Spleen (tissue), 11 donors: ENCODE data around the gene KLHDC8B. TPM values are rescaled to one million over a fixed set of nuclear protein-coding genes. Genes with fewer than 3 reads are reported as not detected.

ENCODE experiments used
- DNase-seq: peaks from one replicate; pipeline ENCODE4 v3.0.0-alpha.2; 2020
- H3K27ac ChIP-seq, 8 donors: fragments of 200-600 bp; sonication (generic) in 7 of 8; 1 replicate in 4 of 8; 2 replicates in 4 of 8; pipeline versions ENCODE4 v1.5.0 to v1.8.0; 2016 to 2021; ENCODE audit warnings: inconsistent platforms in 4 of 8, mild to moderate bottlenecking in 4 of 8, moderate library complexity in 1 of 8
- H3K27me3 ChIP-seq, 7 donors: fragments of 200-600 bp; sonication (generic) in 6 of 7; replicated peaks in 1 of 7; 1 replicate in 4 of 7; 2 replicates in 3 of 7; pipeline versions ENCODE4 v1.5.0 to v1.8.0; 2016 to 2021; ENCODE audit warnings: inconsistent platforms in 3 of 7, mild to moderate bottlenecking in 1 of 7
- H3K36me3 ChIP-seq, 6 donors: fragments of 200-600 bp; sonication (generic) in 5 of 6; 1 replicate in 4 of 6; 2 replicates in 2 of 6; pipeline versions ENCODE4 v1.5.0 to v1.8.0; 2016 to 2021; ENCODE audit warnings: inconsistent platforms in 2 of 6
- H3K4me1 ChIP-seq, 6 donors: fragments of 200-600 bp; sonication (generic) in 5 of 6; 1 replicate in 3 of 6; 2 replicates in 3 of 6; pipeline versions ENCODE4 v1.5.0 to v1.8.0; 2016 to 2021; ENCODE audit warnings: inconsistent platforms in 3 of 6
- H3K4me3 ChIP-seq, 8 donors: fragments of 200-600 bp; sonication (generic) in 7 of 8; 1 replicate in 4 of 8; 2 replicates in 4 of 8; pipeline versions ENCODE4 v1.5.0 to v1.8.0; 2016 to 2021; ENCODE audit warnings: inconsistent platforms in 4 of 8, mild to moderate bottlenecking in 4 of 8, moderate library complexity in 2 of 8
- H3K9me3 ChIP-seq, 8 donors: fragments of 200-600 bp; sonication (generic) in 7 of 8; 1 replicate in 4 of 8; 2 replicates in 4 of 8; pipeline versions ENCODE4 v1.5.0 to v1.8.0; 2016 to 2021; ENCODE audit warnings: inconsistent platforms in 4 of 8
- POLR2A ChIP-seq, 3 donors: fragments of 450-650 bp; IDR thresholded peaks; one replicate each; pipeline ENCODE4 v1.5.1; 2017; ENCODE audit warnings: antibody characterized with exemption in 3 of 3, mild to moderate bottlenecking in 1 of 3
- POLR2AphosphoS5 ChIP-seq, 3 donors: sonication (generic); formaldehyde crosslinking; IDR thresholded peaks; one replicate each; pipeline ENCODE4 v1.5.1; 2017; ENCODE audit warnings: antibody characterized with exemption in 3 of 3
- WGBS, 5 donors: extraction: QIAGEN DNeasy Blood & Tissue Kit in 3 of 5; methylation state at CpG; one replicate each; pipeline versions ENCODE4 v1.1.5 to v1.1.7; 2013 to 2018; 5-methylcytosine and 5-hydroxymethylcytosine counted together
- intact Hi-C: fragments of 100-400 bp; cut with DNase I; formaldehyde crosslinking; loops from one replicate; pipeline ENCODE4 v1.15.0; 2023; ENCODE audit warnings: low total_unique reads
- polyA plus RNA-seq, 3 donors: library from polyadenylated mRNA; stranded (reverse); fragments of 200-250 nt; gene quantifications; one replicate each; pipeline ENCODE4 v1.2.1, GENCODE V29; 2013
- total RNA-seq, 7 donors: library from RNA; depleted of rRNA in 3 of 7; stranded (reverse); fragments of >200 nt in 3 of 7; fragmentation: NEBNext Ultra II Directional in 4 of 7; extraction: Animal tissue kit (Norgen Biotek cat#: 25700) in 4 of 7; gene quantifications; one replicate each; pipeline versions ENCODE4 v1.1.0 to v1.2.1, GENCODE V29; 2016 to 2021
- TF ChIP-seq, protein P1 (sequence below), 11 experiments: fragments of 200-600 bp in 7 of 11; fragments of 450-650 bp in 4 of 11; sonication (generic) in 4 of 11; IDR thresholded peaks in 8 of 11; conservative IDR thresholded peaks in 3 of 11; 1 replicate in 7 of 11; 2 replicates in 4 of 11; pipeline versions ENCODE4 v1.4.0 to v1.8.0; 2016 to 2021; ENCODE audit warnings: antibody characterized with exemption in 11 of 11, inconsistent platforms in 4 of 11, mild to moderate bottlenecking in 1 of 11
- donor health status: healthy with polysubstance abuse.
- donor health status: DM: no; HTN: no; CAD: no; lungs with moderate emphysema.
- donor health status: DM: no; HTN: no; CAD: no.
- donor health status: Bipolar disorder and iron deficiency.
- donor health status: healthy.
- donor health status: DM: no; HTN: no; CAD: no.
- donor health status: DM: yes; HTN: yes; CAD: no.

KLHDC8B gene
- total and polyA plus RNA-seq, 10 donors: 10.5 to 29.2 (median 21.4) TPM

DNA sequence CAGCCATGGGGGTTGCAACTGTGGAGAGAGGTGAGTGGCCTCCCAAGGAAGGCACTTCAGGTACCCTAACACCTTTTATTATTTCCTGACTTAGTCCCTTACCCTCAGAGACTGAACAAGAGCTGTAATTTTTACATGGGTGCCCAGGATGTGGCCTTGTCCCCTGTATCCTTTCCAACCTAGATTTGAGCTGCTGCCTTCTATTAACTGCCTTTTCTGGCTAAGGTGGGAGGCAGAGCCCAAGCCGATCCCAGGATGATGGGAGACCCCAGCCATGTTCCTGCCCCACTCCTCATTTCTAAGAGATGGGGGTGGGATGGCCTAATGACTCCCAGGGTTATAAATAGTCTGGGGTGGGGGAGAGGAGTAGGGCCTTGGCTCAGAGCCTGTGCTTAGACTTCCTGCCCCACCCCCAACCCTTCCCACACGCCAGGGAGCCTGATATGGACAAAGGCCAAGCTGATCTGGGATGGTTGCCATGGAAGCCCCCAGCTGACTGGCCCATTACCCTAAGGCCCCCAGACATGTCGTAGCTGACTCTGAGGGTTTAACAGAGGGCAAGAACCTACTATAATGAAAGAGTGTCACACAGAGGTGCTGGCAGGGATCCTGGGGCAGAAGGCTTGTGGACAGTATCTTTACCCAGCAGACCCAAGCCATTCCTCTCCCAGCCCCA lies 1.9 kb downstream of the KLHDC8B start:
- Histone ChIP-seq H3K9me3 (no peaks in the 10 kb centered on the region), H3K4me1 (peaks cover 4 to 56% (median 40%) of the 10 kb centered on the region in 6 donors), H3K27me3 (no peaks in the 10 kb centered on the region), H3K36me3 (peaks cover 0 to 27% (median 0%) of the 10 kb centered on the region in 6 donors), H3K27ac (peak overlapping the region in 7 of 8 donors; percentile 74 to 87 (median 79)), H3K4me3 (peak overlapping the region in 6 of 8 donors; percentile 48 to 88 (median 58))
- 35 to 62% (median 46%) methylated on average over 3 of the region's 3 CpGs for WGBS, 5 donors
- TF ChIP-seq POLR2A (IDR thresholded peaks at IDR 0.05) (no peak), POLR2AphosphoS5 (IDR thresholded peaks at IDR 0.05) (peak in 2 of 3 donors; percentile 55 to 59)
- no peak for DNase-seq
- intact Hi-C loops: loop anchor here (5.0 kb wide), 1 partner anchor 104 kb away; the partner anchor contains the start of gene C3orf62

DNA sequence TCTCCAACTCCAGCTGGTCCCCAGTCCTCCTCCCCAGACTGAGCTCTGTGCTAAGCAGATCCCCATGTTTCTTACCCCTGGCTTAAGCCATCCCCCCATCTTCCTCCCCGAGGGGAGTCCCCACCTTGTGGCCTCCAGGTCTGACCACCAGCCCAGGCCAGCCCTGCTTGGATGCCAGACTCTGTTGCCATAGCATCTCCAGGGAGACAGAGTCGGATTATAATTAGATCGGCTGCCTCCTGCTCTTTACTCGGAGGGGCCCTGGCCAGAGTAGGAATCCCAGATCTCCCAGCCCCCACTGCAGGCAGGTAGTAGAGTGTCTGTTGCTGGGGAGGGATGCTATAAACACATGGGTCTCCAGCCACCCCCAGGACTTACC lies 2.4 kb downstream of the KLHDC8B start:
- Histone ChIP-seq H3K4me3 (peak overlapping the region in 1 of 8 donors; percentile 88), H3K9me3 (no peaks in the 10 kb centered on the region), H3K27ac (peak overlapping the region in 5 of 8 donors; percentile 74 to 87 (median 82)), H3K4me1 (peaks cover 4 to 56% (median 40%) of the 10 kb centered on the region in 6 donors), H3K36me3 (peaks cover 0 to 27% (median 0%) of the 10 kb centered on the region in 6 donors), H3K27me3 (no peaks in the 10 kb centered on the region)
- TF ChIP-seq POLR2AphosphoS5 (IDR thresholded peaks at IDR 0.05): no peak
- TF ChIP-seq, protein P1, sequence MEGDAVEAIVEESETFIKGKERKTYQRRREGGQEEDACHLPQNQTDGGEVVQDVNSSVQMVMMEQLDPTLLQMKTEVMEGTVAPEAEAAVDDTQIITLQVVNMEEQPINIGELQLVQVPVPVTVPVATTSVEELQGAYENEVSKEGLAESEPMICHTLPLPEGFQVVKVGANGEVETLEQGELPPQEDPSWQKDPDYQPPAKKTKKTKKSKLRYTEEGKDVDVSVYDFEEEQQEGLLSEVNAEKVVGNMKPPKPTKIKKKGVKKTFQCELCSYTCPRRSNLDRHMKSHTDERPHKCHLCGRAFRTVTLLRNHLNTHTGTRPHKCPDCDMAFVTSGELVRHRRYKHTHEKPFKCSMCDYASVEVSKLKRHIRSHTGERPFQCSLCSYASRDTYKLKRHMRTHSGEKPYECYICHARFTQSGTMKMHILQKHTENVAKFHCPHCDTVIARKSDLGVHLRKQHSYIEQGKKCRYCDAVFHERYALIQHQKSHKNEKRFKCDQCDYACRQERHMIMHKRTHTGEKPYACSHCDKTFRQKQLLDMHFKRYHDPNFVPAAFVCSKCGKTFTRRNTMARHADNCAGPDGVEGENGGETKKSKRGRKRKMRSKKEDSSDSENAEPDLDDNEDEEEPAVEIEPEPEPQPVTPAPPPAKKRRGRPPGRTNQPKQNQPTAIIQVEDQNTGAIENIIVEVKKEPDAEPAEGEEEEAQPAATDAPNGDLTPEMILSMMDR (IDR thresholded peaks at IDR 0.05 in 8 of 11, conservative IDR thresholded peaks at IDR 0.05 in 3 of 11): no peak
- no peak for TF ChIP-seq POLR2A (IDR thresholded peaks at IDR 0.05)
- no peak for DNase-seq
- intact Hi-C loops: loop anchor here (5.0 kb wide), 1 partner anchor 104 kb away; the partner anchor contains the start of gene C3orf62
- 57 to 78% (median 72%) methylated on average over 3 to 4 of the region's 4 CpGs for WGBS, 5 donors

DNA sequence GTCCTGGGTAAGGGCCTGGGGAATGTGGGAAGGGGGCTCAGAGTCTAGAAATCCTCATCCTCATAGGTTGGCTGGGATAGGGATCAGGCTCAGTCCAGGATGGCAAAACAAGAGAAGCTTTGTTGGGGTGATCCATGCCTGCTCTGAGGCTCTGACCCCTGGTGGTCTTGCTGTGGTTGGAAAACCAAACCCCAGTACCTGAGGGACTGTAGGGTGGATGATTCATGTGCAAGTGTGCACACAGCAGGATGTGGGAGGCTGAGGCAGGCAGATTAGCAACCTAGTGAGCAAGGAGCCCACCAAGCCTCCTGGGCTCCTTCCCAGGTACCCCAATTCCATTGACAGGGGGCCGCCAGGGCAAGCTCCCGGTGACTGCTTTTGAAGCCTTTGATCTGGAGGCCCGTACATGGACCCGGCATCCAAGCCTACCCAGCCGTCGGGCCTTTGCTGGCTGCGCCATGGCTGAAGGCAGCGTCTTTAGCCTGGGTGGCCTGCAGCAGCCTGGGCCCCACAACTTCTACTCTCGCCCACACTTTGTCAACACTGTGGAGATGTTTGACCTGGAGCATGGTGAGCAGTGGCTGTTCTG lies 3.1 kb downstream of the KLHDC8B start:
- no peak for DNase-seq
- no peaks in the 10 kb centered on the region for H3K9me3 ChIP-seq
- peaks cover 0 to 27% (median 0%) of the 10 kb centered on the region in 6 donors for H3K36me3 ChIP-seq
- peaks cover 4 to 56% (median 40%) of the 10 kb centered on the region in 6 donors for H3K4me1 ChIP-seq
- H3K27ac ChIP-seq: peak overlapping the region in 4 of 8 donors; percentile 74 to 87 (median 84)
- intact Hi-C loops: loop anchor here (5.0 kb wide), 1 partner anchor 103 kb away; the partner anchor contains the start of gene C3orf62
- 93 to 96% (median 94%) methylated on average over 8 to 9 of the region's 9 CpGs for WGBS, 5 donors
- no peak for TF ChIP-seq POLR2AphosphoS5 (IDR thresholded peaks at IDR 0.05)
- H3K4me3 ChIP-seq: no peak overlapping the region
- H3K27me3 ChIP-seq: no peaks in the 10 kb centered on the region

- Histone ChIP-seq H3K4me1 (peaks cover 2 to 50% (median 38%) of the 10 kb centered on the region in 6 donors), H3K27me3 (no peaks in the 10 kb centered on the region), H3K27ac (no peak overlapping the region), H3K4me3 (no peak overlapping the region), H3K9me3 (no peaks in the 10 kb centered on the region), H3K36me3 (peaks cover 0 to 27% (median 0%) of the 10 kb centered on the region in 6 donors)
- no peak for DNase-seq
- 70 to 85% (median 81%) methylated on average over 8 of the region's 8 CpGs for WGBS, 5 donors
- TF ChIP-seq POLR2A (IDR thresholded peaks at IDR 0.05): no peak
- TF ChIP-seq, protein P1 (IDR thresholded peaks at IDR 0.05 in 8 of 11, conservative IDR thresholded peaks at IDR 0.05 in 3 of 11): no peak
- no peak for TF ChIP-seq POLR2AphosphoS5 (IDR thresholded peaks at IDR 0.05)
- intact Hi-C loops: no loop called here
Measured at GRCh38 chr3:49175530-49175929, 4.1 kb downstream of the KLHDC8B start.

DNA sequence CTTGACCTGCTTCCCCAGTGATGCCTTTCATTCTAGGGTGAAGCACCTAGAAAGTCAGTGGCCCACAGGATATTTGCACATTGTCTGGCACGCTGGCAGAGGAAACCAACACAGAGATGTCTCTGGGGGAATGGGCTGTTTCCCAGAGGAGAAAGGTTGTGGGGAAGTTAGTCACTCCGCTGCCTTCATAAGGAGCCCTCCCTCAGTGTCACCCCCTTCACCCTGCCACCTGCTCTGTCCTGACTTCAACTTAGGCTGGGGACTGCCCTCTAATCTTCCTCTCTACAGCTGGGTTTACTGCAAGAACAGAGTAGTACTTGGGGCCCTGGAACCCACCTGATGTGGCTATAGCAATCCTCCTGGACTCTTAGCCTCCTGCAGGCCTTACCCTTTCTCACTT lies 5.7 kb downstream of the KLHDC8B start:
- WGBS, 5 donors: 41 to 63% (median 53%) methylated on average over 1 to 2 of the region's 2 CpGs
- H3K4me3 ChIP-seq: no peak overlapping the region
- intact Hi-C loops: no loop called here
- H3K27ac ChIP-seq: no peak overlapping the region
- TF ChIP-seq, protein P1 (IDR thresholded peaks at IDR 0.05 in 8 of 11, conservative IDR thresholded peaks at IDR 0.05 in 3 of 11): no peak
- TF ChIP-seq POLR2A (IDR thresholded peaks at IDR 0.05) (no peak), POLR2AphosphoS5 (IDR thresholded peaks at IDR 0.05) (no peak)
- peaks cover 0 to 35% (median 22%) of the 10 kb centered on the region in 6 donors for H3K4me1 ChIP-seq
- H3K27me3 ChIP-seq: peaks cover 0 to 5% (median 0%) of the 10 kb centered on the region in 7 donors
- H3K36me3 ChIP-seq: peaks cover 0 to 27% (median 0%) of the 10 kb centered on the region in 6 donors
- DNase-seq: no peak
- no peaks in the 10 kb centered on the region for H3K9me3 ChIP-seq
